GM23248 (cell line): Measurements from ENCODE around the gene STON2.

Experiments used
- EZH2 ChIP-seq: fragments of 200-600 bp; sonication (generic); IDR thresholded peaks from 2 replicates; pipeline ENCODE4 v1.6.1; 2018; ENCODE audit warnings: antibody characterized with exemption, mild to moderate bottlenecking; ENCODE audit not compliant: insufficient read depth, poor library complexity, severe bottlenecking
- EZH2phosphoT487 ChIP-seq: fragments of 200-600 bp; sonication (generic); IDR thresholded peaks from 2 replicates; pipeline ENCODE4 v1.6.1; 2018; ENCODE audit warnings: antibody characterized with exemption, moderate library complexity, mild to moderate bottlenecking, low read depth; ENCODE audit not compliant: insufficient read depth

GRCh38 chr14:81269100-81269978, 130.8 kb downstream of the STON2 start:
- TF ChIP-seq EZH2, result no peak
- TF ChIP-seq EZH2phosphoT487, result no peak
